Stimulated activated effector memory CD8-positive, alpha-beta T cell treated with anti-CD3 and anti-CD28 coated beads, Interleukin-12 subunit alpha, Interleukin-12 subunit beta, amount 100 ng/mL, for 72 hours (primary cell): ENCODE data around the gene ERCC3.
"Not testable (repeated sequence)": the region's sequence is repeated elsewhere in the genome, so short reads cannot be mapped to it uniquely, and the experiment has no call there.

Source experiments
- ATAC-seq: fragments of 150-1000 bp; cut with Tn5 transposase; 2 replicates; pipeline ENCODE4 v1.10.0; 2021
- DNase-seq, 2 donors: peaks; one replicate each; pipeline ENCODE4 v3.0.0; 2021 to 2022; ENCODE audit warnings: low spot score in 2 of 2
- H3K27ac Mint-ChIP-seq: one replicate; pipeline ENCODE4 v1.8.0; 2022; ENCODE audit warnings: mild to moderate bottlenecking, mixed read lengths
- H3K36me3 Mint-ChIP-seq: one replicate; pipeline ENCODE4 v1.8.0; 2022; ENCODE audit warnings: mild to moderate bottlenecking, mixed read lengths
- H3K4me1 Mint-ChIP-seq: one replicate; pipeline ENCODE4 v1.8.0; 2022; ENCODE audit warnings: mixed read lengths
- H3K4me3 Mint-ChIP-seq: one replicate; pipeline ENCODE4 v1.8.0; 2022; ENCODE audit warnings: mild to moderate bottlenecking, mixed read lengths
- H3K9me3 Mint-ChIP-seq: one replicate; pipeline ENCODE4 v1.8.0; 2022; ENCODE audit warnings: mixed read lengths

ERCC3 gene

DNA sequence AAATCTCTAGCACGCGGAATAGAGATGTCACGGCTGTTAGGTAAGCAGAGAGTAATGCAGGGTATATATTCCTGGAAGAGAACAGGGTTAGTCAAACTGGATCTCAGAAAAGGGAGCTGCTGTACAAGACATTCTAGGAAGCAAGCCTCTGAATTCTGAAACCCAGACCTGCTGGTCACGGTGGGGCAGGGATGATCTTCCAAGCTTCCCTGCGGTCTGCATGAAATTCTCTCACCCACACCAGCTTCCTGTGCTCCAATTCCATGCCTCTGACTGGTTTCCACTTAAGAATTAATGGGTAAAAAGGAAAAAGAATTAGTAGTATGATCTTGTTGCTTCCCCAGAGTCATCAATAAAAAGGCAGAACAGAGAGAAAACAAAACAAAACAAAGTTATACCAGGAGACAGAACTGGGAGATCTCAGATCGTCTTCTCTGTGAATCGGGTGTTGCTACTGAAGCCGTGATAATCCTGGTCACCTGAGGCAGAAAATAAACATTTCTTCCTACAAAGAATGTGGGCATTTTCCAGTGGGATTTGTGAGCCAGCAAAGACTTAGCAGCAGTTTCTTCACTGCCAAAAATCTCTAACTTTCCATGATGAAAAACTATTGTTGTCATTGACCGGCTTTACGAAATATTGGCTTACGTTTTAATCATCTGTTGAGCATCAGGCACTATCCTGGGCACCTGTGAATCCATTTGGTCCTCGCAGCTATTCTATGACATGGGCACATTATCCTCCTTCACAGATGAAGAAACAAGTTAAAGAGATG, 68.6 kb downstream of the ERCC3 start:
- peak overlapping the region; percentile 57 for H3K4me3 Mint-ChIP-seq

DNA sequence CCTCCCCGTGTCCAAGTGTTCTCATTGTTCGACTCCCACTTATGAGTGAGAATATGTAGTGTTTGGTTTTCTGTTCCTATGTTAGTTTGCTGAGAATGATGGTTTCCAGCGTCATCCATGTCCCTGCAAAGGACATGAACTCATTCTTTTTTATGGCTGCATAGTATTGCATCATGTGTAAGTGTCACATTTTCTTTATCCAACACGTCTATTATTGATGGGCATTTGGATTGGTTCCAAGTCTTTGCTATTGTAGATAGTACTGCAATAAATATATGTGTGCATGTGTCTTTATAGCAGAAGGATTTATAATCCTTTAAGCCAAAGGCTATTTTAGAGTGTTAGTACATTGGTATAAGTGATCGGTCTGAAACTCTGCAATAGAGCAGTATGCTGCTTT, 69.8 kb downstream of the ERCC3 start:
- peaks cover 32% of the 10 kb centered on the region for H3K4me1 Mint-ChIP-seq
- not testable (repeated sequence) for ATAC-seq, H3K27ac Mint-ChIP-seq, H3K9me3 Mint-ChIP-seq, H3K4me3 Mint-ChIP-seq, DNase-seq, H3K36me3 Mint-ChIP-seq

More for the DNA sequence above, 68.6 kb downstream of the ERCC3 start:
- ATAC-seq (no peak), DNase-seq (no peak)
- Mint-ChIP-seq H3K9me3 (no peaks in the 10 kb centered on the region), H3K27ac (peak overlapping the region; percentile 80), H3K36me3 (no peaks in the 10 kb centered on the region), H3K4me1 (peaks cover 27% of the 10 kb centered on the region)

DNA sequence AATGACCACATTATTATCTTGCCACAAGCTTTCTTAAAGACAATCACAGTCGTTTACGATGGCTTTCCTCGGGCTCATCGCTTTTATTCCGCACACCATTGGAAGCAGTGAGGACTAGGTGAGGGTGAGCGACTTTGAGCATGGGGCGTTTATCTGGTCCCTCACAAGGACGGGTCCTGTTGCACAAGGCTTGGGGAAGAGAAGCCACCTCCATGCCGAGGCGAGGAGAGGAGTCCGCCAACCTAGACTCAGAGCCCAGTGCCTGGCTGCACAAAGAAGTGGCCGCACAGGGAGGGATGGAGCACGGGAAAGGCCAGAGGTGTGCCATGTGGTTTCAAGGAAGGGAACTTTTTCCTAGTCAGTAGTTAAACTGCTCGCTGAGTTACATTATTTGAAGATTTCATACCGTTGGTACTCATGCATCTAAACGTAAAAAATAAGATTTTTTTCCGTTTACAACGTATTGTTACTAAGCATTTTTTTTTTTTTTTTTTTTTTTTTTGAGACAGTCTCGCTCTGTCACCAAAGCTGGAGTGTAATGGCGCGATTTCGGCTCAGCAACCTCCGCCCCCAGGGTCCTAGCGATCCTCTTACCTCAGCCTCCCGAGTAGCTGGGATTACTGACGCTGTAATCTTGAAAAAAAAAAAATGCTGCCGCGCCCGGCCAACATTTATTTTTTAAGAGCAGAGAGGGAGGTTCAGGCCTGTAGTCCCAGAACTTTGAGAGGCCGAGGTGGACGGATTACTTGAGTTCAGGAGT, 73.0 kb downstream of the ERCC3 start:
- ATAC-seq (no peak), DNase-seq (no peak)
- peak overlapping the region; percentile 73 for H3K4me3 Mint-ChIP-seq
- H3K9me3 Mint-ChIP-seq: no peaks in the 10 kb centered on the region
- H3K27ac Mint-ChIP-seq: no peak overlapping the region
- peaks cover 36% of the 10 kb centered on the region for H3K4me1 Mint-ChIP-seq
- H3K36me3 Mint-ChIP-seq: no peaks in the 10 kb centered on the region

DNA sequence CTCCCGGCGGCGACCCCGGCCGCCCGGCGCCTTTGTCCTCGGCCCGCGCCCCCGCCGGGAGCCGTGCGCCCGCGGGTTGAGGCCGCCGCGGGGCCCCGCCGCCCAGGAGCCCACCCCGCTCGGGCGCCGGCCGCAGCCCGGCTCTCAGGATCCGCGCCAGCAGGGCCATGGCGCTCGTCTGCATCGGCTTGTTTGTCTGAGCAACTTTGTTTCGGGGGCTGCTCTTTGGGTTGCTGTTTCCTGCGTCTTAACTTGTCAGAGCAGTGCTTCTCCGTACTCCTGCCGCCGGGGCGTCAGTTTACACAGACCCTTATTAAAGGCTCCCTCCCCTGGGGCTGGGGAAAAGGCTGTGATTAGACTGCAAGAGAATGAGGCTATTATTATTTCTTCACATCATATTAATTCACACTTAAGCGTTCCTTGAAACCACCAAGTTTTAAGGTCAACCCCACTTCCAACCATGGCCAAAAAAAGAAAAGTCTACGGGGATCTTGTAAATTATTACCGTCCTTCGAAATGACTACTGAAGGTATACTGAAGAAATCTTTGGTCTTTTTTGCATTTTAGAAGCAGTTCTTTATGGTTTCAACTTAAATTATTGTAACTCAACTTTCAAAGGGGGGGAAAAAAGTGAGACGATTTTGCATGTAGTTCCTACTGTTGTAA, 73.7 kb downstream of the ERCC3 start, which contains the start of gene CYP27C1:
Gene CYP27C1, minus strand, starts transcription at position 198 of the 666 bp plus-strand sequence. Its CDS starts 29 bp downstream, at position 169.
- no peak for DNase-seq

DNA sequence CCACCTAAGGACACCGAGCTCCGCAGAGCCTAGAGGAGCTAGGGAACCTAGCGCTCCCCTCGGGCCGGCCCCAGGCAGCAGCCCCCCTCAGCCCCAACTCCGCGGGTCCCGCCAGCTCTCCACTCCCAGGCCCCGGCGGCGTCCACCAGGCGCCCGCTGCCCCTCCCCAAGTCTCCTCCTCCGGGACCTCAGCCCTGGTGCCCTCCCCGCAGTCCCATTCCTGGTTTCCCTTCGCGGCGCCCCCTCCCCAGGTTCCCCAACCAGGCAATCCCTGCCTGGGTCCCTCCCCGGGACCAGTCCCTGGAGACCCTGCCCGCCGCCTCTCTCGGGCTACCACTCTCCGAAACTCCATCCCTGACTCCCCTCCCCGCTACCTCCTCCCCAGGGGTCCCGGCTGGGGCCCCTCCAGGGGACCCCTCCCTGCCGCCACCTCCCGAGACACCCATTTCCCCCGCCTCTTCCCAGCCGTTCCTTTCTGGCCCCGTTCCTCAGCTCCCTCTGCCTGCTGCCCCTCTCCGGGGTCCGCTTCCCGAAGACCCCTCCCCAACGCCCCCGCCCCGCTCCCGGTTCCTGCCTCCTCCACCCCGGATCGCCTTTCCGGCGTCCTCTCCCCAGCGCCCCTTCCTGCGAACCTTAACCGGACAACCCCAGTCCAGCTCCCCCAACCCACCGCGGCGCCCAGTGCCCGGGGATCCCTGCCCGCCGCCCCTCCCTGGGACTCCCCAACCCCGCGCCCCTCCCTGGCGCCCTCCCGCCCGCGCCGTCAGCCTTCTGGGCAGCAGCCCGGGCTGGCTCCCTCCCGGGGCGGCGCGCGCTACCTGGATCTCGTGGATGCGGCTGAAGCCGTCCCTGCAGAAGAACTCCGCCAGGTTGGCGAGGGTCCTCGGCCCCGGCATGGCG, 74.5 kb downstream of the ERCC3 start:
- H3K9me3 Mint-ChIP-seq: no peaks in the 10 kb centered on the region
- H3K27ac Mint-ChIP-seq: no peak overlapping the region
- H3K4me3 Mint-ChIP-seq: peak overlapping the region; percentile 73
- peak; percentile 29 for ATAC-seq
- no peaks in the 10 kb centered on the region for H3K36me3 Mint-ChIP-seq
- H3K4me1 Mint-ChIP-seq: peaks cover 24% of the 10 kb centered on the region
- DNase-seq: no peak

More for the DNA sequence above, 73.7 kb downstream of the ERCC3 start, which contains the start of gene CYP27C1:
- ATAC-seq: peak; percentile 53
- Mint-ChIP-seq H3K4me3 (peak within 1 kb of the TSS; percentile 73), H3K9me3 (no peaks in the 10 kb centered on the region), H3K27ac (no peak within 1 kb of the TSS), H3K4me1 (peaks cover 28% of the 10 kb centered on the region), H3K36me3 (no peaks in the 10 kb centered on the region)

DNA sequence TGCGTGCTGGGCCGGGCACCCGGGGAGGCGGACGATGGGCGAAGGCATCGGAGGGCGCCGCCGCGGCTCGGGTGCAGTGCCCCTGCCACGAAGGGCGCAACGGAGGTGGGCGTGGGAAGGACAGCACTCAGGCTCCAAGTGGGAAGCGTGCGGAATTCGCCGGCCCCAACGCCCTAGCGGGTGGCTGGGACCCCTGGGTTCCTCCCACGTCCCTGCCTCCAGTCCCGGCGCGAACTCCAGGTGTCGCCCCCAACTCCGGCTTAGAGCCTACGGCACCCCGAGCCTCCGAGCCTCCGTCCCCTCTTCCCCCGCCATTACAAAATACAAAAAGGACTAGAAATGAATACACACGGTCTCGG, 75.2 kb downstream of the ERCC3 start:
- Mint-ChIP-seq H3K36me3 (no peaks in the 10 kb centered on the region), H3K27ac (no peak overlapping the region), H3K4me3 (peak overlapping the region; percentile 73), H3K9me3 (no peaks in the 10 kb centered on the region), H3K4me1 (peaks cover 24% of the 10 kb centered on the region)
- ATAC-seq (no peak), DNase-seq (no peak)

DNA sequence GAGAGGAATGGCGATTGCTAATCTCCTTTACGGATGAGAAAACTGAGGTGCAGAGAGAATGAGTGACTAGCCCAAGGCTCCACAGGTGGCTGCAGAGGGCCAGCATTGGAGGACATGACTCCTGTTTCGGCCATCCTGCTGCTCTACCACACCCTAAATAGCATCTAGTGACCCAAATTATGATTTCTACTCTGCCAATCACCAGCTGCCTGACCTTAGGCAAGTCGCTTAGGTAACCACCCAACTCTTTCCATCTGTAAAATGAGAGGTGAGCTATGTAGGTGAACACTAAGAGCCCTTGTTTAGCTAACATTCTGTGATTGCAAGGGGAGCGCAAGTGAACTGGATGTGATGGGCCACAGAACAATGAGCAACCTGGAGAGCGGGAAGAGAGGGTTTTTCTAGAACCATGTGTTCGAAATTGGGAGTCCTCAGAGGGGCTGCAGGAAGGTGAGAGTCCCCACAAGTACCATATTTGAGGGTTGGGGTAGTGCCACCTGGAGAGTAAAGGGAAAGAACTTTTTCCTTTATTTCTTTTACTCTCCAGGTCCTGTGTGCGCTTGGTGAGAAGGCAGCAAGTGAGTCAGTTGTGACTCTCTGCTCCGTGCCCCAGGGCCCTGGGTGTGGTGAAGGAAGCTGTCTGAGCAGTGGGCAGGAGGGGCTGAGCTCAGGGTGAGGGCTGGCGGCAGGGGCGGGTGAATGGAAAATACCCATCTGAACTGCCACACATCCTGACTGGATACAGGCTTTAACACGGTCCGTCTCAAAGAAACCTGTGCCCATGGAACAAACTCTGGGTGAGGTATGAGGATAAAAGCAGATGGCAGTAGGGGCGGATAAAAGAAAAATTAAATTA, 76.2 kb downstream of the ERCC3 start:
- DNase-seq (no peak), ATAC-seq (peak; percentile 63)
- H3K9me3 Mint-ChIP-seq: no peaks in the 10 kb centered on the region
- peak overlapping the region; percentile 73 for H3K4me3 Mint-ChIP-seq
- peaks cover 24% of the 10 kb centered on the region for H3K4me1 Mint-ChIP-seq
- no peaks in the 10 kb centered on the region for H3K36me3 Mint-ChIP-seq
- no peak overlapping the region for H3K27ac Mint-ChIP-seq

DNA sequence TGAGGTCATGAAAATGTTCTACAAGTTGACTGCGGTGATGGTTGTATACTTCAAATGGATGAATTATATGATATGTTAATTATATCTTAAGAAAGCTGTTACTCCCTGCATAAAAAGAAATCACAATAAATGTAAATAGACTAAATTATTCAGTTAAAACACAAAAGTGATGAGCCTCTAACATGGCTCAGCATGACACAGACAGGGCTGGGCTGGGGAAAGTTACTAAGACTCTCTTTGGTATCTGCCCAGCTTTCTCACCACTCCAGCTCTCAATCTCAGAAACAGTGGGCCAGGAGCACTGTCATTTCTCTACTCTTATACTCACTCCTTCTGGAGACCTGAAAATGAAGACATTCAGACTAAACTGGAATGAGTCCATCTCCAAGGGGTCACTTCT, 77.4 kb downstream of the ERCC3 start:
- DNase-seq: no peak
- peaks cover 24% of the 10 kb centered on the region for H3K4me1 Mint-ChIP-seq
- no peaks in the 10 kb centered on the region for H3K9me3 Mint-ChIP-seq

DNA sequence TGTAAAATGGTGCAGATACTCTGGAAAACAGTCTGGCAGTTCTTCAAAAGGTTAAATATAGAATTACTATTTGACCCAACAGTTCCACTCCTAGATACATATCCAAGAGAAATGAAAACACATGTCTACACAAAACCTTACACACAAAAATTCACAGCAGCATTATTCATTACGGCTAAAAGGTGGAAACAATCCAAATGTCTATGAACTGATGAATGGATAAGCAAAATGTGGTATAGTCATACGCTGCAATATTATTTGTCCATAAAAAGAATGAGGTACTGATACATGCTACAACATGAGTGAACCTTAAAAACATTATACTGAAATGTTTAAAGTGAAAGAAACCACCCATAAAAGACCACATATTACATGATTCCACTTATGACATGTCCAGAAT, 77.8 kb downstream of the ERCC3 start:
- DNase-seq (no peak), ATAC-seq (no peak)
- no peaks in the 10 kb centered on the region for H3K9me3 Mint-ChIP-seq
- H3K27ac Mint-ChIP-seq: no peak overlapping the region
- peaks cover 24% of the 10 kb centered on the region for H3K4me1 Mint-ChIP-seq
- H3K36me3 Mint-ChIP-seq: no peaks in the 10 kb centered on the region
- no peak overlapping the region for H3K4me3 Mint-ChIP-seq

More for the DNA sequence above, 77.4 kb downstream of the ERCC3 start:
- no peaks in the 10 kb centered on the region for H3K36me3 Mint-ChIP-seq
- no peak overlapping the region for H3K4me3 Mint-ChIP-seq
- no peak overlapping the region for H3K27ac Mint-ChIP-seq
- peak; percentile 82 for ATAC-seq

DNA sequence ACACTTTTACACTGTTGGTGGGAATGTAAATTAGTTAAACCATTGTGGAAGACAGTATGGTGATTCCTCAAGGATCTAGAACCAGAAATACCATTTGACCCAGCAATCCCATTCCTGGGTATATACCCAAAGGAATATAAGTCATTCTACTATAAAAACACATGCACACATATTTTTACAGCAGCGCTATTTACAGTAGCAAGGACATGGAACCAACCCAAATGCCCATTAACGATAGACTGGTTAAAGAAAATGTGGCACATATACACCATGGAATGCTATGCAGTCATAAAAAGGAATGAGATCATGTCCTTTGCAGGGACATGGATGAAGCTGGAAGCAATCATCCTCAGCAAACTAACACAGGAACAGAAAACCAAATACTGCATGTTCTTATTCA, 79.7 kb downstream of the ERCC3 start:
- H3K9me3 Mint-ChIP-seq: not testable (repeated sequence)

DNA sequence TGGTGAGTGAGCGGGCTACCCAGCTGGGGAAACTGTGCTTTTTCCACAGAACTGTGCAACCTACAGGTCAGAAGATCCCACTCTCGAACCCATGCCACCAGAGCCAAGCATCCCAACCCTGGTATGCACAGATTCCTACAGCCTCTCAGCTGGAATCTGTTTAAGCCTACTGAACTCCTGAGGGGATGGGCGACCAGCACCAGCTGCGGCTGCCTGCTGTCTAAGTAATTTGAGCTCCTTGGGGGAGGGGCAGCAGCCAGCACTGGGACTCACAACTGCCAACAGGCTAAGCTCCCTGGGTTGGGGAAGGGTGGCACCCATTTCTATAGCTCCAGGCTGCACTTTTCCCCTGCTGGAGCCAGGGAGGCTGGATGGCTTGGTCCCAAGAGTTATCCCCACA, 85.6 kb downstream of the ERCC3 start:
- no peak overlapping the region for H3K27ac Mint-ChIP-seq
- H3K4me1 Mint-ChIP-seq: no peaks in the 10 kb centered on the region
- no peak overlapping the region for H3K4me3 Mint-ChIP-seq
- DNase-seq (no peak), ATAC-seq (no peak)
- H3K9me3 Mint-ChIP-seq: no peaks in the 10 kb centered on the region
- H3K36me3 Mint-ChIP-seq: no peaks in the 10 kb centered on the region

More for the DNA sequence above, 79.7 kb downstream of the ERCC3 start:
- peaks cover 13% of the 10 kb centered on the region for H3K4me1 Mint-ChIP-seq
- not testable (repeated sequence) for H3K27ac Mint-ChIP-seq, H3K4me3 Mint-ChIP-seq, H3K36me3 Mint-ChIP-seq, DNase-seq, ATAC-seq
